ENCODE measurements around the gene CLEC4M. TPM values are rescaled to one million over a fixed set of nuclear protein-coding genes. Genes with fewer than 3 reads are reported as not detected.

The CLEC4M gene
- total RNA-seq: not detected in 2 replicates

GRCh38 chr19:7762719-7763293, at the start of gene CLEC4M:
Gene CLEC4M, plus strand, starts transcription at chr19:7763243. Its CDS starts 24 bp downstream, at chr19:7763267.

GRCh38 chr19:7732045-7732444, 31.0 kb upstream of the CLEC4M start, which contains the start of gene CLEC4G:
Gene CLEC4G, minus strand, starts transcription at chr19:7732110. Its CDS starts 8 bp downstream, at chr19:7732102.

GRCh38 chr19:7746903-7747884, 15.8 kb upstream of the CLEC4M start, which contains the start of gene CD209:
Gene CD209, minus strand, starts transcription at chr19:7747534. Its CDS starts 23 bp downstream, at chr19:7747511.

Other genes with a start within 250 kb of the CLEC4M start
- 18.0 and 42.2 TPM in 2 replicates for gene ZNF358, start 247.1 kb upstream of the CLEC4M start, total RNA-seq
- gene MCOLN1, start 240.6 kb upstream of the CLEC4M start, total RNA-seq: 7.1 and 8.4 TPM in 2 replicates
- gene PNPLA6, start 227.5 kb upstream of the CLEC4M start, total RNA-seq: 78.7 and 155 TPM in 2 replicates
- under 0.01 TPM in 1 of 2 replicates, not detected in the other for gene CAMSAP3, start 167.4 kb upstream of the CLEC4M start, total RNA-seq
- gene XAB2, start 133.7 kb upstream of the CLEC4M start, total RNA-seq: 38.7 TPM in 2 replicates
- 7.3 and 14.4 TPM in 2 replicates for gene PET100, start 133.4 kb upstream of the CLEC4M start, total RNA-seq
- not detected in 2 replicates for gene PCP2, start 129.5 kb upstream of the CLEC4M start, total RNA-seq
- gene STXBP2, start 126.1 kb upstream of the CLEC4M start, total RNA-seq: 7.4 and 9.0 TPM in 2 replicates
- not detected in 2 replicates for gene RETN, start 94.2 kb upstream of the CLEC4M start, total RNA-seq
- gene MCEMP1, start 86.2 kb upstream of the CLEC4M start, total RNA-seq: not detected in 2 replicates
- gene TRAPPC5, start 82.4 kb upstream of the CLEC4M start, total RNA-seq: 55.4 and 125 TPM in 2 replicates
- gene FCER2, start 61.1 kb upstream of the CLEC4M start, total RNA-seq: not detected in 2 replicates
- not detected in 2 replicates for gene CLEC4G, start 31.1 kb upstream of the CLEC4M start, total RNA-seq
- not detected in 2 replicates for gene CD209, start 15.7 kb upstream of the CLEC4M start, total RNA-seq
- gene EVI5L, start 67.0 kb downstream of the CLEC4M start, total RNA-seq: 19.2 and 32.6 TPM in 2 replicates
- gene PRR36, start 111.1 kb downstream of the CLEC4M start, total RNA-seq: under 0.01 TPM in 1 of 2 replicates, not detected in the other
- 6.0 and 7.4 TPM in 2 replicates for gene LRRC8E, start 125.3 kb downstream of the CLEC4M start, total RNA-seq
- 9.5 and 14.1 TPM in 2 replicates for gene MAP2K7, start 140.6 kb downstream of the CLEC4M start, total RNA-seq
- 0.58 and 4.1 TPM in 2 replicates for gene TGFBR3L, start 151.6 kb downstream of the CLEC4M start, total RNA-seq
- gene SNAPC2, start 157.1 kb downstream of the CLEC4M start, total RNA-seq: 22.3 and 36.7 TPM in 2 replicates
- gene CTXN1, start 162.9 kb downstream of the CLEC4M start, total RNA-seq: 1.7 and 2.5 TPM in 2 replicates
- gene TIMM44, start 180.4 kb downstream of the CLEC4M start, total RNA-seq: 46.3 and 48.9 TPM in 2 replicates
- 32.9 and 47.0 TPM in 2 replicates for gene ELAVL1, start 242.4 kb downstream of the CLEC4M start, total RNA-seq